ENCODE data around the gene ANKRD33B. TPM values are rescaled to one million over a fixed set of nuclear protein-coding genes. Genes with fewer than 3 reads are reported as not detected.

The ANKRD33B gene
- total and polyA plus RNA-seq, 2 experiments from 2014 or later = 2.9 to 15.4 TPM

- peaks cover 7% of the 10 kb centered on the region for H3K27me3 Mint-ChIP-seq (ENCODE audit: insufficient read depth, low read depth, poor library complexity)
- TF ChIP-seq CTCF (conservative IDR thresholded peaks at IDR 0.05; ENCODE audit: low read depth in 2 of 2) (no peak), ZNF331 (CRISPR knock-in tag; IDR thresholded peaks at IDR 0.05; ENCODE audit: low read depth) (no peak), CREB1 (CRISPR knock-in tag; IDR thresholded peaks at IDR 0.05; ENCODE audit: low read depth) (no peak), NANOG (IDR thresholded peaks at IDR 0.05; ENCODE audit: borderline replicate concordance) (no peak)
Measured at GRCh38 chr5:10590226-10590999, 26.5 kb downstream of the ANKRD33B start.

GRCh38 chr5:10591159-10591558 is 27.3 kb downstream of the ANKRD33B start:
- Mint-ChIP-seq H3K4me3 (no peak overlapping the region), H3K4me1 (peaks cover 36% of the 10 kb centered on the region), H3K9me3 (peaks cover 2% of the 10 kb centered on the region; the same call in 1 of the 3 replicates), H3K27me3 (ENCODE audit: insufficient read depth, low read depth, poor library complexity) (peaks cover 7% of the 10 kb centered on the region), H3K27ac (no peak overlapping the region), H3K36me3 (ENCODE audit: low read depth) (0 out of 3 replicates have a peak, but pooled peaks cover 4% of the 10 kb centered on the region)
- TF ChIP-seq ZNF462 (CRISPR knock-in tag; IDR thresholded peaks at IDR 0.05) (no peak), ETS1 (IDR thresholded peaks at IDR 0.05) (no peak), ZNF331 (CRISPR knock-in tag; IDR thresholded peaks at IDR 0.05; ENCODE audit: low read depth) (no peak), REST (IDR thresholded peaks at IDR 0.05; ENCODE audit: unreplicated experiment) (no peak)
- Histone ChIP-seq H3K79me2 (replicated peaks; ENCODE audit: insufficient read depth) (no peaks in the 10 kb centered on the region), H3K27ac (ENCODE audit: low read depth) (no peak overlapping the region), H3K4me3 (no peak overlapping the region), H3K36me3 (ENCODE audit: insufficient read depth) (no peaks in the 10 kb centered on the region), H3K4me1 (ENCODE audit: insufficient read depth) (peaks cover 16% of the 10 kb centered on the region), H4K20me1 (replicated peaks; ENCODE audit: insufficient read depth) (no peaks in the 10 kb centered on the region), H2AFZ (no peak overlapping the region), H3F3A (replicated peaks; ENCODE audit: low read depth) (no peaks in the 10 kb centered on the region), H3K4me2 (no peak overlapping the region), H3K9me2 (ENCODE audit: insufficient read depth) (no peaks in the 10 kb centered on the region), H3K27me3 (ENCODE audit: insufficient read depth) (no peaks in the 10 kb centered on the region)
- DNase-seq (ENCODE audit: low spot score) = no peak
- no peak for ATAC-seq

More at GRCh38 chr5:10590226-10590999, 26.5 kb downstream of the ANKRD33B start:
- H3K27ac Mint-ChIP-seq = peak overlapping the region; percentile 26; the same call in 1 of the 2 replicates
- H3K36me3 ChIP-seq (ENCODE audit: insufficient read depth) = no peaks in the 10 kb centered on the region
- no peaks in the 10 kb centered on the region for H3K79me2 ChIP-seq (replicated peaks; ENCODE audit: insufficient read depth)
- no peak overlapping the region for H3K4me2 ChIP-seq
- no peak overlapping the region for H3K4me3 ChIP-seq
- no peaks in the 10 kb centered on the region for H3K27me3 ChIP-seq (ENCODE audit: insufficient read depth)
- H3K4me1 Mint-ChIP-seq = peaks cover 39% of the 10 kb centered on the region
- H3F3A ChIP-seq (replicated peaks; ENCODE audit: low read depth) = no peaks in the 10 kb centered on the region
- DNase-seq (ENCODE audit: low spot score) = peak; percentile 88
- peak; percentile 92 for ATAC-seq
- peaks cover 2% of the 10 kb centered on the region; the same call in 1 of the 3 replicates for H3K9me3 Mint-ChIP-seq
- 0 out of 3 replicates have a peak, but pooled peaks cover 4% of the 10 kb centered on the region for H3K36me3 Mint-ChIP-seq (ENCODE audit: low read depth)
- H3K4me3 Mint-ChIP-seq = no peak overlapping the region
- no peaks in the 10 kb centered on the region for H4K20me1 ChIP-seq (replicated peaks; ENCODE audit: insufficient read depth)
- no peaks in the 10 kb centered on the region for H3K9me2 ChIP-seq (ENCODE audit: insufficient read depth)
- no peak overlapping the region for H2AFZ ChIP-seq
- peaks cover 16% of the 10 kb centered on the region for H3K4me1 ChIP-seq (ENCODE audit: insufficient read depth)
- no peak overlapping the region for H3K27ac ChIP-seq (ENCODE audit: low read depth)

Data from GM23338 (cell line).